Astrocyte of the hippocampus (primary cell): ENCODE data around the gene DNAH1.

Source experiments
- DNase-seq: peaks from one replicate; pipeline ENCODE4 v3.0.0; 2011; ENCODE audit warnings: low read depth, low spot score

The DNAH1 gene

DNA sequence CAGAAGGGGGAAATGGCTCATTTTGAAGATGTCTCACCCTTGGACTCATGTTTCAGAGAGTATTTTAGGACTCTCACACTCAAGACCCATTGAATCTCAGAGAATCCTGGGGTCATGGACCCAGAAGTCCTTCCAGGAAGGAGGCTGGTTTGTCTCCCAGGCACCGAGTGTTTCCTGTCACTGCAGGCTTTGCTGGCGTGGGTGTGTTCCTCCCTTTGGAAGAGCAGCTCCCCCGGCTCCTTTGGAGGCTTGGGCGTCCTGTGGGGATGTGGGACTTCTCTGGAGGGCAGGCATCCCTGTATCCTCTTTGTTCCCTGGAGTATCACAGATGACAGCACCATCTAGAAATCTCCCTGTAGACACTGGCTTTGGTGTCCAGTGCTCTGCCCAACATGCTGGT, 40.0 kb downstream of the DNAH1 start:
- no peak for DNase-seq

DNA sequence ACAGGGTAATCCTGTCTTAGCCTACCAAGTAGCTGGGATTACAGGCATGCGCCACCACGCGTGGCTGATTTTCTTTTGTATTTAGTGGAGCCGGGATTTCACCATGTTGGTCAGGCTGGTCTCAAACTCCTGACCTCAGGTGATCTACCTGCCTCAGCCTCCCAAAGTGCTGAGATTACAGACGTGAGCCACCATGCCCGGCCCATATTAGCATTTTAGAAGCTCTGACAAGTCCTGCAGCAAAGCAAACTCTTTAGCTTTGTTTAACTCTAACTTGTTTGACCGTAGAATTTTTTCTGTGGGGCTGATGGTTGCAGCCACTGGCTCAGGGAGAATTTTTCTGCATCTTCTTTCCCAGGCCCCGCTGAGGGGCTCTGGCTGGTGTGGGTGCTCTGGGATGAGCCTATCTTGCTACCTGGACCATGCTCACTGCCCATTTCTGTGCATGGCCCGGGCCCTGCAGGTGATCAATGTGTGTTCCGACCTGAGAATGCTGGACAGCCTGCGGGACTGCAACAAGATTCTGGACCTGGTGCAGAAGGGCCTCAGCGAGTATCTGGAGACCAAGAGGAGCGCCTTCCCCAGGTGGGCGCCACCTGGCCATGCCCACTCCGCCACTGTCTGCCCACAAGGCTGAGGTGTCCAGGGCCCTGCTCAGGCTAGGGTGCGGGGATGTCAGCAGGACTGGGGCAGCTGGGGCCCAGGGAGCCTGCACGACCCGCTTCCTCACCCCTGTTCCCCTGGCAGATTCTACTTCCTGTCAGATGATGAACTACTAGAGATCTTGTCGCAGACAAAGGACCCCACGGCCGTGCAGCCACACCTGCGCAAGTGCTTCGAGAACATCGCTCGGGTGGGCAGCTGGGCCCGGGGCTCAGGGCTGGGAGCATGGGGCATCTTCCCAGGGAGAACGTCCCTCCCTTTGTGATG, 41.3 kb downstream of the DNAH1 start:
- no peak for DNase-seq

DNA sequence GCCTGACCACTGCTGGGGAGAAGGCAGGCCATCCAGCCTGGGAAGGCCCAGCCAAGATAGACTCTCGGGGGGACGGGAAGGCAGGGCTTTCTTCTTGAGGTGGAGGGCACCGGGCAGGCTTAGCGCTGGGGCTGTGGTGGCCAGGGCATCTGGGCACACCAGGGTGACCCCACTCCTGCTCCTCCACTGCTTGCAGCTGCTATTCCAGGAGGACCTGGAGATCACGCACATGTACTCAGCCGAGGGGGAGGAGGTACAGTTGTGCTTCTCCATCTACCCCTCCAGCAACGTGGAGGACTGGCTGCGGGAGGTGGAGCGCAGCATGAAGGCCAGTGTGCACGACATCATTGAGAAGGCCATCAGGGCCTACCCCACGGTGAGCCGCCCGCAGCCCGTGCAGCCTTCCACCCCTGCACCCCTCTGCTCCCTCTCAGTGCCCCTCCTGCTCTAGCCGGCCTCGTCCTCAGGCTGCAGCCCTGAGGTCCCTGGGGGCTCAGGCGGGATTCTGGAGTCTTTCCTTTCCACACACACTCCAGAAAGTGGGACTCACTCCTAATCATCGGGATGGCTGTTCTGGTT, 42.3 kb downstream of the DNAH1 start:
- no peak for DNase-seq

DNA sequence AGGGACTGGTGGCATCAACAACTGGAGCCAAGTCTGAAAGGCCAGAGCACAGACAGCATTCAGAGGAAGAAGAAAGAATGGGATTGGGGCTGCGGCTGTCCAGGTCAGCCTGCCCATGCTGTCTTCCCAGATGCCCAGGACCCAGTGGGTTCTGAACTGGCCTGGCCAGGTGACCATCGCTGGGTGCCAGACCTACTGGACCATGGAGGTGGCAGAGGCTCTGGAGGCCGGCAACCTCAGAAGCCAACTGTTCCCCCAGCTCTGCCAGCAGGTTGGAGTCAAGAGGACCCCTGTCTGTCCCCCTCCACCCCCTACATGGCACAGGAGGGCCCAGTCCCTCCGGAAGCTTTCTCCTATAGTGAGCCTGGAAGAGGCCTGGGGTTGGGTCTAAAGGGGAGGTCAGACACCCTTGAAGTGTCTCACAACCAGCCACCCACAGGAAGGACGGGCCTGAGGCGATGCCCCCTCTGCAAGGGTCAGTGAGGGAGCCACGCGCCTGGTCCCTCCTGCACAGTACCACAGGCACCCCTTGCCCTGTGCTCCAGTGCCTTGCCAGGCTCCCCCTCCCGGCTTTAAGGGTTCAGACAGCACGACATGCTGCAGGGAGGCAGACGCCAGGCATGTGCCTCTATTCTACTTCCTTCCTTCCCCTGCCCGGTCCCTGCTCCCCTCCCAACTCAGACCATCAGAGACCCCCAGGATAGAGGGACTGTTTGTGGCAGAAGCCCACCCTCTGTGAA, 43.2 kb downstream of the DNAH1 start:
- DNase-seq: no peak

DNA sequence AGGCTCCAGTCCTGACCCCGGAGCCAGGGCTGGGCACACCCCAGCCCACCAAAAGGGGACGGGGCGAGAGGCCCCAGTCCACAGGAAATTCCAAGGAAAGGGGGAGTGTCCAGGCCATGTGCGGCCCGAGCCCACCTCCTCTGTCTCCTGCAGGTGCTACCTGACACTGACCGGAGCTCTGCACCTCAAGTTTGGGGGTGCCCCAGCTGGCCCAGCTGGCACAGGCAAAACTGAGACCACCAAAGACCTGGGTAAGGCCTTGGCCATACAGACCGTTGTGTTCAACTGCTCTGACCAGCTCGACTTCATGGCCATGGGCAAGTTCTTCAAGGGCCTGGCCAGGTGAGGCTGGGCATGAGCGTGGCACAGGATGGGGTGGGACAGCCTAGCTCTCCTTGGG, 44.9 kb downstream of the DNAH1 start:
- no peak for DNase-seq

DNA sequence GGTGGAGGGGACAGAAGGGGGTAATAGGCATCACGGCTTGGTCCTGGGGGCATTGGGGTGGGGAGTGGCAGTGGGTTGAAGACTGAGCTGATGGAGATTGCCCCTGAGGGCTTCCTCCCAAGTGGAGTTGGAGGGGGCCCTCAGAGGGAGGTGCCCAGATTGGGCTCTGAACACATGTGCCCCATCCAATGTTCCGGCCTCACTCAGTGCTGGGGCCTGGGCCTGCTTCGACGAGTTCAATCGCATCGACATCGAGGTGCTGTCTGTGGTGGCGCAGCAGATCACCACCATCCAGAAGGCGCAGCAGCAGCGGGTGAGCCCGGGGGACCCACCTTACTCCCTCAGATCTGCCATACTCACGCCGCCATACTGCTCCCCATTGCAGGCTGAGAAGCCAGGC, 45.3 kb downstream of the DNAH1 start:
- no peak for DNase-seq

DNA sequence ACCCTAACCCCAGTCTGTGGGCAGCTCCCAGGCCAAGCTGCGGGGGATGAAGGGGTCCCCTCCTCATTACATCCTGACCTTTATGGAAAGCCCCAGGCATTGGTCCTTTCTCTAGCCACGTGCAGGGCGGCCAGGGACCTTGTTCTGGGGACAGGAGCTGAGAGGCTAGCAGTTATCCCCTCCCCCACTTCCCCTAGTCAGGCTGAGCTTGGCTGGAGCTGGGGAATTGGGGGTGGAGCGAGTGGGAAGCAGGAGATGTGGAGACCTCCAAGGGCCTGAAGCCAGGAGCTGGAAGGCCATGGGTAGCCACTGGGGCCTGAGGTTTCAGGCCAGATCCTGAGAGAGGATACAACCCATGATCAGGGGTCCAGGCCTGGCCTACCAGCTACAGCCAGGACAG, 45.8 kb downstream of the DNAH1 start:
- DNase-seq: no peak

DNA sequence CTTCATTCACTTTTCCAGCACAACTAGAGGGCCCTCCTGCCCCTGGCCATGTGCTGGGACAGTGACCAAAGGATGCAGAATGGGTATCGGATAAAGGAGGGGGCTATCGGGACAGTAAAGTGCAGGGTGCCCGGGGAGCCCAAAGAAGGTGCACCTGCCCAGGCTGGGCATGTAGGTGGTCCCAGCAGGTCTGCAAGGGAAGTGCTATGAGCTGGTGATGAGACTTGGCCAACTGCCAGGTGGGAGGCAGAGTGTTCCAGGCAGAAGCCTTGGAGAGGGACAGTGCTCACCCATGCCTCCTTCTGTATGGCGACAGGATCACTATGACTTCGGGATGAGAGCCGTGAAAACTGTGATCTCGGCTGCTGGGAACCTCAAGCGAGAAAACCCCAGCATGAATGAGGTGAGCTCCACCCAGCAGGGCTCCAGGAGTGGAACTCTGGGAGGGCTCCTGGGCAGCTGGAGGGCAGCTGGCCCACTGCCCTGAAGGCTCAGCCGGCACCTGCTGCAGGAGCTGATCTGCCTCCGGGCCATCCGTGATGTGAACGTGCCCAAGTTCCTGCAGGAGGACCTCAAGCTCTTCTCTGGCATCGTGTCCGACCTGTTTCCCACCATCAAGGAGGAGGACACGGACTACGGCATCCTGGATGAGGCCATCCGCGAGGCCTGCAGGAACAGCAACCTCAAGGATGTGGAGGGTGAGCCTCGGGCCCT, 48.4 kb downstream of the DNAH1 start:
- DNase-seq: no peak

DNA sequence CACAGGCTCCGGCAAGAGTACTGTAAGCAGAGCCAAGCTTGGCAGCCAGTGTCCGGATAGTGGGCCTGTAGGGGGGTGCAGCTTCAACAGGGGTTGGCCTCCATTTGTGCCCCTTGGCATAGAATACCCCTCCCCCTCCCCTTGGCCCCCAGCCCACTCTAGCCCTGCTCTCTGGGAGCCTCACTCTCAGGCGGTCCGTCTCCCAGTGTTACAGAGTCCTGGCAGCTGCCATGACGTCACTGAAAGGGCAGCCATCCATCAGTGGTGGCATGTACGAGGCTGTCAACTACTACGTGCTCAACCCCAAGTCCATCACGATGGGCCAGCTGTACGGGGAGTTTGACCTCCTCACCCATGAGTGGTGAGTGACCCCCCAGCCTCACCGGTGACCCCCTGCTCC, 50.4 kb downstream of the DNAH1 start:
- DNase-seq: no peak

DNA sequence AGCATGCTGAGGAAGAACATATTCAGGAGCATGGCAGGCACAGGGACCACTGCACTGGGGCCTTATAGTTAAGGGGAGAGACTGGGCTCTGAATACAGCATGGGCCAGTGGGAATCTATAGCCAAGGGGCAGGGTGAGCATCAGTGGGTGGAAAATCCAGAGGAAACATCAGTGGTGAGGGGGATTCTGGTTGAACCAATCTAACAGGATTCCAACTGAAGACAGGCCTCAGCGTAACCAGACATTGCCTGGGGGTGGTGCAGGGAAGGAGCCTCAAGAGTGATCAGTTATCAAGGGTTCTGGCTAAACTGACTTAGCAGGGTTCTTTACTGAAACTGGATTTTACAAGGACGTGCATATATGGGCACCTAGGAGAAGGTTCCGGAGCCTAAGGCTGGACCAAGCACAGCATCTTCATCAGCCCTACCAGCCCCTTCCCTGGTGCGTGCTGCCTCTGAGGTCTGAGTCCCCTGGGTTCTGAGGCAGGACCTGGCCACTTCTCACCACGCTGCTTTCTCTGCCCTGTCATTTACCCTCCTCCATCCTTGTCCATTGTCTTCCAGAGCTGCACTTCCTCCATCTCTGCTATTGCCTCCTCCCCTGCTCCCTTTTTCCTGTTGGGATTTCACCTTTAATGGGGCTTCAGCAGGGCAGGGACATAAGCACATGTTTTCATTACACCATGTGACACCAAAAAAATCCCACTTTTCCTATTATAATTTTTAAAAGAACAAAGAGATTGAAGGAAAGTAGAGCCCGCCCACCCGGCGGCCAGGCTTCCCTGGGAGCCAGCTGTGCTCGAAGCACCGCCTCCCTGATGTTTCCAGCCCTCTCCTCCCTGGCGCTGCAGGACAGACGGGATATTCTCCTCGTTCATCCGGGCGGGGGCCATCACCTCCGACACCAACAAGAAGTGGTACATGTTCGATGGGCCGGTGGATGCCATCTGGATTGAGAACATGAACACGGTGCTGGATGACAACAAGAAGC, 52.1 kb downstream of the DNAH1 start:
- no peak for DNase-seq

DNA sequence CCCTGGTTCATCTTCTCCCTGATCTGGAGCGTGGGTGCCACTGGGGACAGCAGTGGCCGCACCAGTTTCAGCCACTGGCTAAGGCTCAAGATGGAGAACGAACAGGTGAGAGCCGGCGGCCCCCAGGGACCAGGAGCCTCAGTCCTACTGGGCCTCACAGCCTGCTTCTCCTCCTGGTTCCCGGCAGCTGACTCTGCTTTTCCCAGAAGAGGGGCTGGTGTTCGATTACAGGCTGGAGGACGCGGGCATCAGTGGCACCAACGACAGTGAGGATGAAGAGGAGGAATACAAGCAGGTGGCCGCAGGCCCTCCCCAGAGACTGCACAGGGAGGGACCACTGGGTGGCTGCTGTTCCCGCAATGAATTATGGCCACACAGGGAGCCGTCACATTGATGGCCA, 54.4 kb downstream of the DNAH1 start:
- no peak for DNase-seq

DNA sequence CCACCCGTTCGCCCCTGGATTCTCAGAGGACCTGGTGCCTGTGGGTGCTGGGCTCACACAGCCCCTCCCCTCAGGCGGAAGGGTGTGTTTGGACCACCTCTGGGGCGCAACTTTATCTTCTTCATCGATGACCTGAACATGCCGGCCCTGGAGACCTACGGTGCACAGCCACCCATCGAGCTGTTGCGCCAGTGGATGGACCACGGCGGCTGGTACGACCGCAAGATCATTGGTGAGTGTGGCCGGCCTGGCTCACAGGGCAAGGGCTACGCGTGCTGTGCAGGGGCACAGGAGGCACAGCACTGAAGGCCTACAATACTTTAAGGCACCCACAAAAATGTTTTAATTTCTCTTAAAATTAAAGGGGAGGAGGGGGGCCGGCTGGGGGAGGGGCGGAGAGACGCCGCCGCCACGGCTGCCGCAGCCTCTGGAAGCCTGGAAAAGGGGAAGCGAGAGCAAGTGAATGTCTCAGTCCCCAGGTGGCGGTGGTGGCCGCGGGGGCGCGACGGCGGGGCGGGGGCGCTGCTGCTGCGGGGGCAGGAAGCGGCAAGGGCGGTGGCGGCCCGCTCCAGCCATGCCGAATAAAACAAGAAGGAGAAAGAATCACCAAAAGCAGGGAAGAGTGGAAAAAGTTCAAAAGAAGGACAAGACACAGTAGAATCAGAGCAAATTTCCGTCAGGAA, 56.8 kb downstream of the DNAH1 start:
- peak; percentile 11 for DNase-seq

DNA sequence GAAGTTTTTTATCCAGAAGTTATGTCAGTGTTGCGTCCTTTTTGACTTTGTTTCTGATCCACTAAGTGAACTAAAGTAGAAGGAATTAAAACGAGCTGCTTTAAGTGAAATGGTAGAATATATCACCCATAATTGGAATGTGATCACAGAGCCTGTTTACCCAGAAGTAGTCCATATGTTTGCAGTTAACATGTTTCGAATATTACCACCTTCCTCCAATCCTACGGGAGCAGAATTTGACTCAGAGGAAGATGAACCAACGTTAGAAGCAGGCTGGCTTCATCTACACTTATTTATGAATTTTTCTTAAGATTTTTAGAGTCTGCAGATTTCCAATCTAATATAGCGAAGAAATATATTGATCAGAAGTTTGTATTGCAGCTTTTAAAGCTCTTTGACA, 57.6 kb downstream of the DNAH1 start:
- DNase-seq: no peak

DNA sequence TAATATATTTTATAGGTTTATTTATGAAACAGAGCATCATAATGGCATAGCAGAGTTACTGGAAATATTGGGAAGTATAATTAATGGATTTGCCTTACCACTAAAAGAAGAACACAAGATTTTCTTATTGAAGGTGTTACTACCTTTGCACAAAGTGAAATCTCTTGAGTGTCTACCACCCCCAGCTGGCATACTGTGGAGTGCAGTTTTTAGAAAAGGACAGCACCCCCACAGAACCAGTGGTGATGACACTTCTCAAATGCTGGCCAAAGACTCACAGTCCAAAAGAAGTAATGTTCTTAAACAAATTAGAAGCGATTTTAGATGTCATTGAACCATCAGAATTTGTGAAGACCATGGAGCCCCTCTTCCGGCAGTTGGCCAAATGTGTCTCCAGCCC, 58.1 kb downstream of the DNAH1 start:
- no peak for DNase-seq

DNA sequence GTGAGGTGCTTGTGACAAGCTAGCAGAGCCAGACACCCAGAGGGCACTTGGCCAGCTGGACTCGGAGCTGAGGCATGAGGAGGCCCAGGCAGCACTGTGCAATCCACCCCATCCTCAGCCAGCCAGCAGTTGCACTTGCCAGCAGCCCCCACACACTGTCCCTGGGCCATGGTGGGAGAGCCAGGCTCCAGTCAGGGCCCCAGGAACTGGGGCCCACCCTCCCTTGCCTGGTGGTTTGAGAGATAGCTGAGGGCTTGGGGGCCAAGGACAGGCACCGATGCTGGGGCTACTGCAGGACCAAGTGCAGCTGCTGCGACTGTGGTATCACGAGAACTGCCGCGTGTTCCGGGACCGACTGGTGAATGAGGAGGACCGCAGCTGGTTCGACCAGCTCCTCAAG, 63.5 kb downstream of the DNAH1 start:
- no peak for DNase-seq

DNA sequence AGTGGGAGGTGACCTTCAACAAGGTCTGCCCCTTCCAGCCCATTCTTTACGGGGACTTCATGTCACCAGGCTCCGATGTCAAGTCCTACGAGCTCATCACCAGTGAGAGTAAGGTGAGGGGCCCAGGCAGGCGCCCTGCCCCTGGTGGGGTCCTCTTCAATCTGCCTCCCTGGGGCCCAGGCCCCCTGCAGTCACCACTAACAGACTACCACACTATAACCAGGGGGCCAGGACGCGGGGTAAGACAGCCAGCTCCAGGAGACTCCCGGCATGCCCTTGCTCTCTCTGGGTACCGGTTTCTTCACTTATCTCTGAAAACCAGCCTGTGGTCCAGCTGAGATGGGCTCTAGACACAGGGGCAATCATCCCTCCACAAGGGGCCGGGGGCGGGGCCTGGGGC, 63.9 kb downstream of the DNAH1 start:
- DNase-seq: no peak

DNA sequence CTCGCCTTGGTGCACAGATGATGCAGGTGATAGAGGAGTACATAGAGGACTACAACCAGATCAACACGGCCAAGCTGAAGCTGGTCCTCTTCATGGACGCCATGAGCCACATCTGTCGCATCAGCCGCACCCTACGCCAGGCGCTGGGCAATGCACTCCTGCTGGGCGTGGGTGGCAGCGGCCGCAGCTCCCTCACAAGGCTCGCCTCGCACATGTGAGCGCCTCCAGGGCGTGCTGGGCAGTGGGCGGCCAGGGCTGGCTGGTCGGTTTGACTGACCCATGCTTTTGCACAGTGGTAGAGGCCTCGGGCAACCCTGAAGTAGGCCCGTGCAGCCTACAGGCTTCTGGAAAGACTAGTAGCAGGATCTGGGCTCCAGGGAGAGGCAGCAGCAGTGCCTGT, 65.5 kb downstream of the DNAH1 start:
- DNase-seq: no peak

DNA sequence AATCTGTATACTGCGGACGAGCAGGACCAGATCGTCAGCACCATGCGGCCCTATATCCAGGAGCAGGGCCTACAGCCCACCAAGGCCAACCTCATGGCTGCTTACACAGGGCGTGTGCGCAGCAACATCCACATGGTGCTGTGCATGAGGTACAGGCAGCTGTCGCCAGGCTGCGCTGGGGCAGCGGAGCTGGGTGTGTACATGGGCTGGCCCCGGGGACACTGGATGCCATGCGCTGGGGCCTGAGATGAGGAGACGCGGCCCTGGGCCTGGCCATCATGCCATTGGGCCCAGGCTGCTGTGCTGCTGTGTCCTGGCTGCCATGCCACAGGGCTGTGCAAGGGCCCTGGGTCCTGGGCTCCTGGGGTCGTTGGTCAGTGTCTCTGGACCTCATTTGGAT, 67.3 kb downstream of the DNAH1 start:
- DNase-seq: no peak

DNA sequence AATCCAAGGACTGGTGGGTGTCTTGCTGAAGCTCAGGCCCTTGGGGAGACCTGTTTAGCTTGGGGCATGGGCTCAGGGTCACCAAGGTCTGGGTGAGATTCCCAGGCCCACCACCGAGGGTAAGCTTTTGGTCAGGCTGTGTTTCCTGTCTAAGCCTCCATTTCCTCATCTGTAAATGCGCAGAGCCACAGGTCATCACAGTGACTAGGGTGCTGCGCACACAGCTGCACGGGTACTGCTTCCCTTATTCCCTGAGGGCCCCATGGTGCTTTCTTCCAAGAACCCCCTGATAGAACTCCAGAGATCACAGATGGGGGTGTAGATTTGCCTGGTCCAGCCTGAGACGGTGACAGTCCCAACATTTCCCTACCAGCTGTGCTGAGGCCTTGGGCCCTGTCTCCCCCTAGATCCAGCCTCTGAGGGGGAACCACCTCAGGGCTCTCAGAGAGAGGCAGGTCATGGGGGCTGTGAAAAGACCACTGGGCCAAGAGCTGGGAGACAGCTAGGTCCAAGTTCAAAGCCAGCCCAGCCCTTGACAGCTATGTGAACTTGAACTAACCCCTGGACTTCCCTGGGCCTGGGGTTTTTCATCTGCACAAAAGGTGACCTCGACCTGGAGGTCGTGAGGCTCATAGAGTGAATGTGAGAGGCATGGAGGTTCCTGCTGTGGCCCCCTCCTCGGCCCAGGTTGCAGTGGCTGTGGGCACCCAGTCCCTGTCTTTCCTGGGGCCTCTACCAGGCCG, 68.1 kb downstream of the DNAH1 start:
- DNase-seq: no peak

DNA sequence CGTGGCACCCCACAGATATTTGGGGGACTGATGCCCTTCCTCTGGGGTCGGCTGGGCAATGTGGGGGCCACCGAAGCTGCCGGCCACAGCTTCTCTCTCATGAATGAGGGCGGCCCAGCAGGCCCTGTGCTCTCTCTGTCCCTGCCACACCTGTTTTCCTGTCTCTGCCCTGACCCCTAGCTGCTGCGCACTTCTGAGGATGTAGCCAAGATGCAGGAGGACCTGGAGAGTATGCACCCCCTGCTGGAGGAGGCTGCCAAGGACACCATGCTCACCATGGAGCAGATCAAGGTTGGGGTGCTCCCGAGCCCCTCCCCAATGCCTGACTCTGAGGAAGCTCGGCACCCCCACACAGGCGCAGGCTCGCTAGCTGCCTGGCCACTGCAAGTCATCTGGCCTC, 69.0 kb downstream of the DNAH1 start:
- peak; percentile 50 for DNase-seq
